SK-N-MC (cell line): ENCODE results near the gene OR4D1.
A peak's percentile ranks its signal among the peaks of the same experiment; 100 is the strongest.
"Not testable (repeated sequence)": the region's sequence is repeated elsewhere in the genome, so short reads cannot be mapped to it uniquely, and the experiment has no call there.

Experiments
- DNase-seq: peaks from one replicate; pipeline ENCODE4 v3.0.0-alpha.2; 2011; ENCODE audit warnings: low read depth, low spot score
- H3K27ac ChIP-seq: fragments of 200-600 bp; sonication (generic); 2 replicates; pipeline ENCODE4 v1.5.1; 2016; ENCODE audit warnings: mixed run types
- H3K36me3 ChIP-seq: fragments of 200-600 bp; sonication (generic); 2 replicates; pipeline ENCODE4 v1.6.1; 2017; ENCODE audit warnings: antibody characterized with exemption, low read length, mixed read lengths; ENCODE audit not compliant: insufficient read depth
- H3K4me3 ChIP-seq: fragments of 200-600 bp; sonication (generic); 2 replicates; pipeline ENCODE4 v1.5.1; 2016
- H3K9ac ChIP-seq: fragments of 200-600 bp; sonication (generic); 2 replicates; pipeline ENCODE4 v1.8.0; 2017; ENCODE audit warnings: mixed run types, mixed read lengths; ENCODE audit not compliant: insufficient read length
- H3K9me3 ChIP-seq: fragments of 200-600 bp; sonication (generic); 2 replicates; pipeline ENCODE4 v1.6.1; 2017; ENCODE audit warnings: low read depth, mild to moderate bottlenecking, antibody characterized with exemption, low read length, moderate library complexity, mixed read lengths
- EZH2 ChIP-seq: fragments of 200-600 bp; sonication (generic); IDR thresholded peaks from one replicate; pipeline ENCODE4 v1.6.1; 2017; ENCODE audit warnings: antibody characterized with exemption
- FOXP2 ChIP-seq: optimal IDR thresholded peaks from 2 replicates; pipeline ENCODE3; 2011; ENCODE audit warnings: mild to moderate bottlenecking, moderate library complexity; ENCODE audit not compliant: insufficient read depth; ENCODE audit errors: extremely low read length, control extremely low read depth
- POLR2AphosphoS5 ChIP-seq: IDR thresholded peaks from 2 replicates; pipeline ENCODE4 v1.6.1; 2012; ENCODE audit warnings: mild to moderate bottlenecking, low read depth, low read length, borderline replicate concordance

OR4D1 gene

DNA sequence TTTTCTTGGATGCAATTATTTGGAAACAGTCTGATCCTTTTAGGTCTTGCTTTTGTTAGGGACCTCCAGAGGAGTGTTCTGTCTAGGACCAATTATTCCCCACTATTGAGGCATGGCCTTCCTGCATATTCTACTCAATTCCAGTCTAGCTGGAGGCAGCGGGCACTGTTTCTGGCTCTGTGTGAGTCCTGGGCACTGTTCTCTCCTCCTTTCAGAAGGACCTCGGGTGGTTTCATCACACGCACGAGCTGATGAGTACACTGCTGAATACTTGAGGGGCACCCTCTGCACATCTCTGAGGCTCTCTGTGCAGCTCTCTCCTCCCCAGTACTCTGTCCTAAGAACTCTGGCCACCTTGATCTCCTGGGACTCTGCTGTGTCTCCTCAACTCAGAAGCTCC, 34.2 kb upstream of the OR4D1 start:
- Histone ChIP-seq H3K9ac (no peak overlapping the region), H3K4me3 (no peak overlapping the region), H3K9me3 (no peaks in the 10 kb centered on the region), H3K36me3 (no peaks in the 10 kb centered on the region), H3K27ac (no peak overlapping the region)
- TF ChIP-seq FOXP2 (no peak), EZH2 (no peak), POLR2AphosphoS5 (no peak)
- DNase-seq = no peak

DNA sequence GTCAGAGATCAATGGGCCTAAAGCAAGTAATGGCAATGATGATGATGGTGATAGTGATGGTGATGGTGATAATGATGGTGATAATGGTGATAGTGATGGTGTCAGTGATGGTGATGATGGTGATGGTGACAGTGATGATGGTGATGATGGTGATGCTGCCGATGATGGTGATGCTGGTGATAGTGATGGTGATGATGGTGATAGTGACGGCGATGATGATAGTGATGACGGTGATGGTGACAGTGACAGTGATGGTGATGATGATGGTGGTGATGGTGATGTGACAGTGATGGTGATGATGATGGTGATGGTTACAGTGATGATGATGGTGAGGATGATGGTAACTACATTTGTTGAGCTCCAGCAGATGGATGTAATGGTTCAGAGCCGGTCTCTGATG, 30.8 kb upstream of the OR4D1 start:
- DNase-seq = no peak
- TF ChIP-seq FOXP2 = no peak
- no peak for TF ChIP-seq EZH2
- no peak for TF ChIP-seq POLR2AphosphoS5
- no peak overlapping the region for H3K27ac ChIP-seq
- H3K9me3 ChIP-seq = no peaks in the 10 kb centered on the region
- H3K36me3 ChIP-seq = no peaks in the 10 kb centered on the region
- no peak overlapping the region for H3K9ac ChIP-seq
- H3K4me3 ChIP-seq = no peak overlapping the region

- TF ChIP-seq POLR2AphosphoS5 = no peak
- no peak for TF ChIP-seq EZH2
- TF ChIP-seq FOXP2 = no peak
- no peaks in the 10 kb centered on the region for H3K36me3 ChIP-seq
- H3K27ac ChIP-seq = no peak overlapping the region
- no peak overlapping the region for H3K4me3 ChIP-seq
- H3K9ac ChIP-seq = no peak overlapping the region
- H3K9me3 ChIP-seq = no peaks in the 10 kb centered on the region
- no peak for DNase-seq
These were observed 28.7 kb upstream of the OR4D1 start for GRCh38 chr17:58119491-58119890.

- H3K36me3 ChIP-seq = no peaks in the 10 kb centered on the region
- no peak overlapping the region for H3K4me3 ChIP-seq
- TF ChIP-seq FOXP2 (no peak), EZH2 (no peak), POLR2AphosphoS5 (no peak)
- peak; percentile 39 for DNase-seq
- no peak overlapping the region for H3K9ac ChIP-seq
- H3K9me3 ChIP-seq = no peaks in the 10 kb centered on the region
- no peak overlapping the region for H3K27ac ChIP-seq
These were observed 27.9 kb upstream of the OR4D1 start for GRCh38 chr17:58120195-58120822.

DNA sequence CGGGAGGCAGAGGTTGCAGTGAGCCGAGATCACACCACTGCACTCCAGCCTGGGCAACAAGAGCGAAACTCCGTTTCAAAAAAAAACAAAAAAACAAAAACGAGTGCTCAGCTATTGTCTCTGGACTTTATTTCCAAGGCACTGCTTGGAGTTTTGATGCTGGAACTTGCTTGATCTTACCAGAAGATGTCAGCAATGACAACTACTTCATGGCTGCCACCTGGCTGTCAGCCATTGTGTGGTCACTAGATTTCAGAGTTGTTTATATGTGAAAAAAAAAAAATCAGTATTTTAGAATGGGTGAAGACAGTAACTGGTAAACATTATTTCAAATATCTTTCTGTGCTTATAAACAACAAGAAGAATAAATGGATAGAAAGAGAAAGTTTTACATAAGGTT, 26.3 kb upstream of the OR4D1 start:
- no peak overlapping the region for H3K4me3 ChIP-seq
- no peaks in the 10 kb centered on the region for H3K9me3 ChIP-seq
- H3K27ac ChIP-seq = no peak overlapping the region
- H3K9ac ChIP-seq = no peak overlapping the region
- DNase-seq = no peak
- H3K36me3 ChIP-seq = no peaks in the 10 kb centered on the region
- no peak for TF ChIP-seq FOXP2
- no peak for TF ChIP-seq POLR2AphosphoS5
- TF ChIP-seq EZH2 = no peak

DNA sequence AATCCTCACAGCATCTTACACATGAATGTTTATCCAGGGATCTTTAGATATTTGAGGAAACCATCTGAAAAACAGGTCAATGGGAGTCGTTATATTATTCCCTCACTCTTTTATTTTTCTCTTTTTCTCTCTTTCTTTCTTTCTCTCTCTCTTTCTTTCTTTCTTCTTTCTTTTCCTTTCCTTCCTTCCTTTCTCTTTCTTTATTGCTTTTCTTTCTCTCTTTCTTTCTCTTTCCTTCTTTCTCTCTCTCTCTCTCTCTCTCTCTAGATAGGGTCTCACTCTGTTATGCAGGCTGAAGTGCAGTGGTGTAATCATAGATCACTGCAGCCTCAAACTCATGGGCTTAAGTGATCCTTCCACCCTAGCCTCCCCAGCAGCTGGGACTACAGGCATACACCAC, 20.3 kb upstream of the OR4D1 start:
- no peak overlapping the region for H3K4me3 ChIP-seq
- no peak overlapping the region for H3K9ac ChIP-seq
- no peaks in the 10 kb centered on the region for H3K36me3 ChIP-seq
- no peak overlapping the region for H3K27ac ChIP-seq
- TF ChIP-seq EZH2 = no peak
- TF ChIP-seq FOXP2 = no peak
- no peak for TF ChIP-seq POLR2AphosphoS5
- DNase-seq = no peak
- no peaks in the 10 kb centered on the region for H3K9me3 ChIP-seq

DNA sequence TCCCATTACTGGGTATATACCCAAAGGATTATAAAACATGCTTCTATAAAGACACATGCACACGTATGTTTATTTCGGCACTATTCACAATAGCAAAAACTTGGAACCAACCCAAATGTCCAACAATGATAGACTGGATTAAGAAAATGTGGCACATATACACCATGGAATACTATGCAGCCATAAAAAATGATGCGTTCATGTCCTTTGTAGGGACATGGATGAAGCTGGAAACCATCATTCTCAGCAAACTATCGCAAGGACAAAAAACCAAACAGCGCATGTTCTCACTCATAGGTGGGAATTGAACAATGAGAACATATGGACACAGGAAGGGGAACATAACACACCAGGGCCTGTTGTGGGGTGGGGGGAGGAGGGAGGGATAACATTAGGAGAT, 15.5 kb upstream of the OR4D1 start:
- not testable (repeated sequence) for H3K9ac ChIP-seq, DNase-seq, H3K9me3 ChIP-seq, H3K36me3 ChIP-seq, H3K4me3 ChIP-seq, H3K27ac ChIP-seq

GRCh38 chr17:58136669-58137279, 11.4 kb upstream of the OR4D1 start:
- Histone ChIP-seq H3K9ac (no peak overlapping the region), H3K27ac (no peak overlapping the region), H3K4me3 (no peak overlapping the region), H3K9me3 (no peaks in the 10 kb centered on the region), H3K36me3 (no peaks in the 10 kb centered on the region)
- no peak for DNase-seq
- TF ChIP-seq POLR2AphosphoS5 = no peak
- TF ChIP-seq FOXP2 = no peak
- TF ChIP-seq EZH2 = no peak

DNA sequence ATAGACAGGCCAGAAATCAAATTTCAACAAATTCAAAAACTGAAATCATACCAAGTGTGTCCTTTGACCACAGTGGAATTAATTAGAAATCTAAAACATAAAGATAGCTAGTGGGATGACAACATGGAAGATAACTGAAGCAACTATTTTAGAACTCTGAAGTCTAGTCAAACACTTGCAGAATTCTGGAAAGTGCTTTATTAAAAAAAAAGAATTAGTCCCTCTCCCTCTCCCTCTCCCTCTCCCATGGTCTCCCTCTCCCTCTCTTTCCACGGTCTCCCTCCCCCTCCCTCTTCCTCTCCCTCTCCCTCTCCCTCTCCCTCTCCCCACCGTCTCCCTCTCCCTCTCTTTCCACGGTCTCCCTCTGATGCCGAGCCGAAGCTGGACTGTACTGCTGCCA, 6.7 kb upstream of the OR4D1 start:
- H3K9me3 ChIP-seq = peaks cover 4% of the 10 kb centered on the region; the same call in 1 of the 2 replicates

DNA sequence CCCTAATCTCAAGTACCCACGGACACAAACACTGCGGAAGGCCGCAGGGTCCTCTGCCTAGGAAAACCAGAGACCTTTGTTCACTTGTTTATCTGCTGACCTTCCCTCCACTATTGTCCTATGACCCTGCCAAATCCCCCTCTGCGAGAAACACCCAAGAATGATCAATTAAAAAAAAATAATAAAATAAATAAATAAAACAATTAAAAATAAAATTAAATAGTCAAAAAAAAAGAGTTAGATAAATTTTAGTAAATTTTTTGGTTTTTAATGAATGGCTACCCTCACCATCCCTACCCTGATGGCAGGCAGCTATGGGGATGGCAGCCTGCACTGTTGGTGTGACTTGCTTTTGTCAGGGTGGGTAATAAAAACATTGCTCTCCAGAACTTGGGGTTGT, 4.8 kb upstream of the OR4D1 start:
- not testable (repeated sequence) for H3K9me3 ChIP-seq, H3K36me3 ChIP-seq, H3K4me3 ChIP-seq, H3K9ac ChIP-seq, H3K27ac ChIP-seq, DNase-seq

More for the DNA sequence above, 6.7 kb upstream of the OR4D1 start:
- TF ChIP-seq POLR2AphosphoS5 = no peak
- TF ChIP-seq FOXP2 = no peak
- no peak for TF ChIP-seq EZH2
- Histone ChIP-seq H3K27ac (no peak overlapping the region), H3K4me3 (no peak overlapping the region), H3K36me3 (no peaks in the 10 kb centered on the region), H3K9ac (no peak overlapping the region)
- DNase-seq = no peak
